K562 (cell line): ENCODE results near the gene EMC6. TPM values are rescaled to one million over a fixed set of nuclear protein-coding genes. Genes with fewer than 3 reads are reported as not detected.

Experiments
- BCLAF1 ChIP-seq, 2 experiments: fragments of 450-650 bp in 1 of 2; IDR thresholded peaks; 2 replicates each; pipeline ENCODE4 v1.6.1; 2011 to 2017; ENCODE audit warnings: low read depth in 2 of 2, antibody characterized with exemption in 1 of 2, borderline replicate concordance in 1 of 2, low read length in 1 of 2, mild to moderate bottlenecking in 1 of 2, mixed read lengths in 1 of 2; ENCODE audit not compliant: control insufficient read depth in 1 of 2
- CEBPG ChIP-seq, 3 experiments: fragments of 200-800 bp in 1 of 3; sonication (Bioruptor generic) in 1 of 3; sonication (generic) in 1 of 3; formaldehyde crosslinking in 1 of 3; IDR thresholded peaks in 2 of 3; conservative IDR thresholded peaks in 1 of 3; 2 replicates each; pipeline versions ENCODE4 v1.6.1 to v1.8.0; 2016 to 2022; ENCODE audit warnings: missing compliant biosample characterization in 2 of 3, missing genetic modification characterization in 2 of 3, mild to moderate bottlenecking in 1 of 3, missing genetic modification reagents in 1 of 3
- DNMT1 ChIP-seq: fragments of 450-650 bp; IDR thresholded peaks from 2 replicates; pipeline ENCODE4 v1.6.1; 2016; ENCODE audit warnings: antibody characterized with exemption, mild to moderate bottlenecking
- HDGF ChIP-seq: fragments of 450-650 bp; IDR thresholded peaks from 2 replicates; pipeline ENCODE4 v1.6.1; 2016
- HMBOX1 ChIP-seq: sonication (generic); IDR thresholded peaks from 2 replicates; pipeline ENCODE4 v1.6.1; 2016
- IRF1 ChIP-seq: sonication (generic); formaldehyde crosslinking; IDR thresholded peaks from 2 replicates; pipeline ENCODE4 v1.8.0; 2022; ENCODE audit warnings: missing genetic modification reagents, mild to moderate bottlenecking, borderline replicate concordance
- KLF1 ChIP-seq: fragments of 450-650 bp; IDR thresholded peaks from 2 replicates; pipeline ENCODE4 v1.6.1; 2016; ENCODE audit warnings: missing genetic modification characterization, missing compliant biosample characterization
- NCOA6 ChIP-seq: fragments of 450-650 bp; IDR thresholded peaks from 2 replicates; pipeline ENCODE4 v1.6.1; 2017; ENCODE audit warnings: mild to moderate bottlenecking
- NCOR1 ChIP-seq: fragments of 450-650 bp; IDR thresholded peaks from 2 replicates; pipeline ENCODE4 v1.6.1; 2016; ENCODE audit warnings: mild to moderate bottlenecking, moderate library complexity
- NR2C1 ChIP-seq, 2 experiments: fragments of 450-650 bp; IDR thresholded peaks; 2 replicates each; pipeline ENCODE4 v1.6.1; 2017; ENCODE audit warnings: mild to moderate bottlenecking in 2 of 2, antibody characterized with exemption in 1 of 2, inconsistent platforms in 1 of 2, missing compliant biosample characterization in 1 of 2, missing genetic modification characterization in 1 of 2
- POLR3G ChIP-seq: IDR thresholded peaks from 2 replicates; pipeline ENCODE4 v1.6.1; 2011; ENCODE audit not compliant: insufficient read length, insufficient replicate concordance; ENCODE audit errors: extremely low read depth
- SMAD3 ChIP-seq: fragments of 450-650 bp; formaldehyde crosslinking; conservative IDR thresholded peaks from 2 replicates; pipeline ENCODE4 v1.4.0; 2020; ENCODE audit warnings: mild to moderate bottlenecking
- SMC3 ChIP-seq: conservative IDR thresholded peaks from 2 replicates; pipeline ENCODE4 v1.6.1; 2011; ENCODE audit warnings: low read depth, low read length, improper control_type of control experiment; ENCODE audit not compliant: insufficient read depth
- XRCC5 ChIP-seq: fragments of 200-400 bp; formaldehyde crosslinking; IDR thresholded peaks from 2 replicates; pipeline ENCODE4 v1.6.1; 2017; ENCODE audit warnings: low read depth, mild to moderate bottlenecking, low read length
- ZBTB1 ChIP-seq: sonication (generic); formaldehyde crosslinking; IDR thresholded peaks from 2 replicates; pipeline ENCODE4 v1.8.1; 2023; ENCODE audit warnings: missing genetic modification reagents, low read depth, mild to moderate bottlenecking, borderline replicate concordance
- ZNF140 ChIP-seq: fragments of 250-450 bp; sonication (Bioruptor Pico); IDR thresholded peaks from 2 replicates; pipeline ENCODE4 v1.8.0; 2021; ENCODE audit warnings: moderate library complexity, mild to moderate bottlenecking, inconsistent platforms
- ZNF449 ChIP-seq: fragments of 250-450 bp; sonication (Bioruptor Pico); IDR thresholded peaks from 2 replicates; pipeline ENCODE4 v1.8.0; 2022; ENCODE audit warnings: moderate library complexity, mild to moderate bottlenecking, inconsistent platforms
- ZNF561 ChIP-seq: fragments of 450-650 bp; formaldehyde crosslinking; conservative IDR thresholded peaks from 2 replicates; pipeline ENCODE4 v1.4.0; 2020; ENCODE audit warnings: mild to moderate bottlenecking, moderate library complexity
- ZNF639 ChIP-seq, 2 experiments: fragments of 200-800 bp in 1 of 2; sonication (Bioruptor generic) in 1 of 2; sonication (generic) in 1 of 2; formaldehyde crosslinking in 1 of 2; IDR thresholded peaks in 1 of 2; conservative IDR thresholded peaks in 1 of 2; 2 replicates each; pipeline versions ENCODE4 v1.5.0 to v1.6.1; 2016 to 2020; ENCODE audit warnings: missing compliant biosample characterization in 1 of 2, missing genetic modification characterization in 1 of 2, missing genetic modification reagents in 1 of 2
- polyA plus RNA-seq, 8 experiments: library from polyadenylated mRNA; depleted of rRNA in 4 of 8; stranded (reverse) in 5 of 8; unstranded in 3 of 8; fragments of >200 nt; fragmentation: Nextera tagmentation in 2 of 8; fragmentation: Illumina TruSeq in 1 of 8; extraction: Ambion mirVana in 2 of 8; extraction: Trizol in 1 of 8; gene quantifications; 2 replicates each; pipeline versions ENCODE4 v1.2.1 to v1.2.3, GENCODE V29; 2011 to 2014; ENCODE audit warnings: inconsistent platforms in 1 of 8, missing spikeins in 1 of 8
- total RNA-seq, 7 experiments: library from RNA; depleted of rRNA in 6 of 7; stranded (reverse); fragments of >200 nt in 6 of 7; fragmentation: Illumina TruSeq in 2 of 7; extraction: Trizol in 2 of 7; gene quantifications; 2 replicates each; pipeline versions ENCODE4 v1.2.1 to v1.2.3, GENCODE V29; 2011 to 2021; ENCODE audit warnings: low replicate concordance in 1 of 7

EMC6 gene
- total and polyA plus RNA-seq, 9 of the 15 experiments (the other 6 are each of a cell fraction or from before 2014, with no cell fraction given) = 2.9 to 136 (median 24.9) TPM

GRCh38 chr17:3683054-3683511 lies 14.5 kb downstream of the EMC6 start (continued):
- TF ChIP-seq BCLAF1 (IDR thresholded peaks at IDR 0.05; ENCODE audit: borderline replicate concordance in 1 of 2, control insufficient read depth in 1 of 2, low read depth in 2 of 2, low read length in 1 of 2) (no peak), ZNF561 (no peak), HDGF (no peak), ZNF639 (CRISPR knock-in tag; conservative IDR thresholded peaks at IDR 0.05 in 1 of 2, IDR thresholded peaks at IDR 0.05 in 1 of 2) (no peak), KLF1 (tag) (no peak), DNMT1 (no peak), ZNF449 (CRISPR knock-in tag) (no peak), CEBPG (CRISPR knock-in tag; IDR thresholded peaks at IDR 0.05) (no peak), CEBPG (tag; conservative IDR thresholded peaks at IDR 0.05 in 1 of 2, IDR thresholded peaks at IDR 0.05 in 1 of 2) (no peak), XRCC5 (0 out of 2 replicates have a peak, but pooled peaks have one; percentile 38), NCOR1 (no peak), HMBOX1 (no peak), SMAD3 (no peak), POLR3G (no peak), ZNF140 (CRISPR knock-in tag) (no peak), SMC3 (peak; percentile 50; the same call in 1 of the 2 replicates), IRF1 (CRISPR knock-in tag) (no peak), NR2C1 (IDR thresholded peaks at IDR 0.05) (peak; percentile 36; the same call in 1 of the 2 replicates), NR2C1 (tag; IDR thresholded peaks at IDR 0.05) (no peak), ZBTB1 (no peak), NCOA6 (no peak)
